Measurements from ENCODE around the gene ARHGAP22. TPM values are rescaled to one million over a fixed set of nuclear protein-coding genes. Genes with fewer than 3 reads are reported as not detected.

Gene ARHGAP22
- total and polyA plus RNA-seq, 4 donors = 0.23 to 2.3 (median 0.54) TPM

DNA sequence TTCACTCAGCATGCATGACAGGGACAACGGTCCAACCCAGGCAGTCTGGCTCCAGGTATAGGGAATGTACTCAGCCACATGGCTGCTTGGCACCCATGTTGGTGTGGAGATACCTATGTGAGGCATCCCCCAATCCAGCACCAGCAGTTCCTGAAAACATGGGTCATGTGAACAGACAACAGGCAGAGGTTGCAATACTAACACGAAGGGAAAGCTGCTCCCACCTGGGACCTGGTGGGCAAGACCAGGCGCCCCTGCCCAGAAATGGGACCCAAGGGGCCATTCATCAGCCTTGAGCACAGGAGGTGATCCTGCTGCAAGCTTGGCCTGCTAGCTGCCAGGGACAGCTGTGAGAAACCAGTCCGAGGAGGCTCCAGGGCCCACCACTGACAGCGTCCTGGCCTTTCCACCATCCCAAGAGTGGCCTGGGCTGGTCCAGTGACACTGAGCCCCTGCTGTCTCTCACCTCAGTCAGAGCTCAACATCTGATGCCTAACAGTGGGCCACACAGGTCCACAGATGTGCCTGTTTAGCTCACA is 142.3 kb downstream of the ARHGAP22 start:
- H3K9me3 ChIP-seq (ENCODE audit: control insufficient read depth in 4 of 4, low read length in 3 of 4) = no peaks in the 10 kb centered on the region
- no peak overlapping the region for H3K27ac ChIP-seq (ENCODE audit: low read depth in 1 of 2, low read length in 2 of 2)
- peaks cover 0 to 3% (median 2%) of the 10 kb centered on the region in 4 donors for H3K4me1 ChIP-seq (ENCODE audit: control insufficient read depth in 4 of 4, insufficient read depth in 4 of 4, low read length in 3 of 4)
- H3K36me3 ChIP-seq (ENCODE audit: control insufficient read depth in 4 of 4, insufficient read depth in 3 of 4, low read depth in 1 of 4, low read length in 3 of 4) = no peaks in the 10 kb centered on the region
- no peak overlapping the region for H3K9ac ChIP-seq (ENCODE audit: low read depth in 1 of 2, low read length in 2 of 2)
- WGBS = 87% methylated on average over 5 of the region's 5 CpGs
- H3K27me3 ChIP-seq (ENCODE audit: control insufficient read depth in 4 of 4, insufficient read depth in 4 of 4, low read length in 3 of 4) = peaks cover 0 to 3% (median 0%) of the 10 kb centered on the region in 4 donors
- no peak overlapping the region for H3K4me3 ChIP-seq (ENCODE audit: low read depth in 1 of 3, low read length in 3 of 3)
- DNase-seq (ENCODE audit: low spot score) = peak; percentile 28
- TF ChIP-seq, protein P1, sequence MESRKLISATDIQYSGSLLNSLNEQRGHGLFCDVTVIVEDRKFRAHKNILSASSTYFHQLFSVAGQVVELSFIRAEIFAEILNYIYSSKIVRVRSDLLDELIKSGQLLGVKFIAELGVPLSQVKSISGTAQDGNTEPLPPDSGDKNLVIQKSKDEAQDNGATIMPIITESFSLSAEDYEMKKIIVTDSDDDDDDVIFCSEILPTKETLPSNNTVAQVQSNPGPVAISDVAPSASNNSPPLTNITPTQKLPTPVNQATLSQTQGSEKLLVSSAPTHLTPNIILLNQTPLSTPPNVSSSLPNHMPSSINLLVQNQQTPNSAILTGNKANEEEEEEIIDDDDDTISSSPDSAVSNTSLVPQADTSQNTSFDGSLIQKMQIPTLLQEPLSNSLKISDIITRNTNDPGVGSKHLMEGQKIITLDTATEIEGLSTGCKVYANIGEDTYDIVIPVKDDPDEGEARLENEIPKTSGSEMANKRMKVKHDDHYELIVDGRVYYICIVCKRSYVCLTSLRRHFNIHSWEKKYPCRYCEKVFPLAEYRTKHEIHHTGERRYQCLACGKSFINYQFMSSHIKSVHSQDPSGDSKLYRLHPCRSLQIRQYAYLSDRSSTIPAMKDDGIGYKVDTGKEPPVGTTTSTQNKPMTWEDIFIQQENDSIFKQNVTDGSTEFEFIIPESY (IDR thresholded peaks at IDR 0.05) = no peak
- TF ChIP-seq NR2F2 (IDR thresholded peaks at IDR 0.05) (no peak), HNF4A (conservative IDR thresholded peaks at IDR 0.05) (no peak)

DNA sequence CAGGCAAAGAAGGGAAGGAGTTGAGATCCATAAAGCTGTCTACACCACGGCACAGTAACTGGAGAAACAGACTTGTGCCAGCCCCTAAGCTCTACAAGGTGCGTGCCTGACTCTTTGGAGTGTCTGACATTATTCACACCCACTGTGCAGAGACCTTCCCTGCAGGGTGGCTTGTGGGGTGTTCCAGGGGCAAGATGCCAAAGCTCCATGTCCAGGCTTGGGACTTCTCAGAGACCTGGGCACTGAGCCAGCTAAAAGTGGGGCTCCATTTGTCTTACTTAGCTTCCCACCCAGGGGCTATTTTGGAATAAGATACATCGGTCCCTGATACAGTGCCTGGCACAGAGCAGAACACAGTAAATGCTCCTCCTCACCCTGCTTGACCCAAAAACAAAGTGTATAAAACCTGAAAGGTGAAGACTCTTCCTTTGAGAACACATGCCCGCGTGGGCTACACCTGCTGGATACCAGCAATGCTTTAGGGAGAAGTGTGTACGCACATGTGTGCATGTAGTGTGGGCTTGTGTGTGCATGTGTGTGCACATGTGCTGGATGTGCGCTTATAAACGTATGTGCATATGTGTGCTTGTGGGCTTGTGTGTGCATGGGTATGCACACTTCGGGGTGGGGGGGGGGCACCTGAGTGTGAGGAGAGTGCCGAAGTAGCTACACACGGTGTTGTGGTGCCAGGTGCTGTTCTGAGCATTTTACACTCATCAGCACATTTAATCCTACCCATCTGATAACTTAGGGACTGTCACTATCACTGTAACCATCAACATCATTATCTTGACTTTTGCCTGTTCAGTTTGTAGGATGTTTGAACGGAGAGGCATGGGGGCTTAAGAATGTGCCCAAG is 143.0 kb downstream of the ARHGAP22 start:
- Histone ChIP-seq H3K9me3 (ENCODE audit: control insufficient read depth in 4 of 4, low read length in 3 of 4) (no peaks in the 10 kb centered on the region), H3K27ac (ENCODE audit: low read depth in 1 of 2, low read length in 2 of 2) (no peak overlapping the region), H3K9ac (ENCODE audit: low read depth in 1 of 2, low read length in 2 of 2) (no peak overlapping the region), H3K27me3 (ENCODE audit: control insufficient read depth in 4 of 4, insufficient read depth in 4 of 4, low read length in 3 of 4) (peaks cover 0 to 3% (median 0%) of the 10 kb centered on the region in 4 donors), H3K36me3 (ENCODE audit: control insufficient read depth in 4 of 4, insufficient read depth in 3 of 4, low read depth in 1 of 4, low read length in 3 of 4) (no peaks in the 10 kb centered on the region), H3K4me1 (ENCODE audit: control insufficient read depth in 4 of 4, insufficient read depth in 4 of 4, low read length in 3 of 4) (peaks cover 0 to 3% (median 2%) of the 10 kb centered on the region in 4 donors), H3K4me3 (ENCODE audit: low read depth in 1 of 3, low read length in 3 of 3) (no peak overlapping the region)
- no peak for TF ChIP-seq JUND (IDR thresholded peaks at IDR 0.05)
- no peak for TF ChIP-seq GABPA (IDR thresholded peaks at IDR 0.05 in 1 of 2, conservative IDR thresholded peaks at IDR 0.05 in 1 of 2)
- no peak for TF ChIP-seq EGR1 (IDR thresholded peaks at IDR 0.05; ENCODE audit: low read depth in 2 of 2)
- TF ChIP-seq, protein P2, sequence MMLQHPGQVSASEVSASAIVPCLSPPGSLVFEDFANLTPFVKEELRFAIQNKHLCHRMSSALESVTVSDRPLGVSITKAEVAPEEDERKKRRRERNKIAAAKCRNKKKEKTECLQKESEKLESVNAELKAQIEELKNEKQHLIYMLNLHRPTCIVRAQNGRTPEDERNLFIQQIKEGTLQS (IDR thresholded peaks at IDR 0.05) = no peak
- peak; percentile 23 for DNase-seq (ENCODE audit: low spot score)
- WGBS = 93% methylated on average over 12 of the region's 12 CpGs

GRCh38 chr10:48460182-48460581 is 144.7 kb downstream of the ARHGAP22 start:
- Histone ChIP-seq H3K4me1 (ENCODE audit: control insufficient read depth in 4 of 4, insufficient read depth in 4 of 4, low read length in 3 of 4) (peaks cover 0 to 3% (median 0%) of the 10 kb centered on the region in 4 donors), H3K27ac (ENCODE audit: low read depth in 1 of 2, low read length in 2 of 2) (no peak overlapping the region), H3K36me3 (ENCODE audit: control insufficient read depth in 4 of 4, insufficient read depth in 3 of 4, low read depth in 1 of 4, low read length in 3 of 4) (no peaks in the 10 kb centered on the region), H3K9me3 (ENCODE audit: control insufficient read depth in 4 of 4, low read length in 3 of 4) (no peaks in the 10 kb centered on the region), H3K9ac (ENCODE audit: low read depth in 1 of 2, low read length in 2 of 2) (no peak overlapping the region), H3K4me3 (ENCODE audit: low read depth in 1 of 3, low read length in 3 of 3) (no peak overlapping the region), H3K27me3 (ENCODE audit: control insufficient read depth in 4 of 4, insufficient read depth in 4 of 4, low read length in 3 of 4) (no peaks in the 10 kb centered on the region)
- DNase-seq (ENCODE audit: low spot score) = no peak
- WGBS = 95% methylated on average over 2 of the region's 2 CpGs
- TF ChIP-seq, protein P2 (IDR thresholded peaks at IDR 0.05) = no peak
- TF ChIP-seq TAF1 (conservative IDR thresholded peaks at IDR 0.05) = no peak
- TF ChIP-seq, protein P3, sequence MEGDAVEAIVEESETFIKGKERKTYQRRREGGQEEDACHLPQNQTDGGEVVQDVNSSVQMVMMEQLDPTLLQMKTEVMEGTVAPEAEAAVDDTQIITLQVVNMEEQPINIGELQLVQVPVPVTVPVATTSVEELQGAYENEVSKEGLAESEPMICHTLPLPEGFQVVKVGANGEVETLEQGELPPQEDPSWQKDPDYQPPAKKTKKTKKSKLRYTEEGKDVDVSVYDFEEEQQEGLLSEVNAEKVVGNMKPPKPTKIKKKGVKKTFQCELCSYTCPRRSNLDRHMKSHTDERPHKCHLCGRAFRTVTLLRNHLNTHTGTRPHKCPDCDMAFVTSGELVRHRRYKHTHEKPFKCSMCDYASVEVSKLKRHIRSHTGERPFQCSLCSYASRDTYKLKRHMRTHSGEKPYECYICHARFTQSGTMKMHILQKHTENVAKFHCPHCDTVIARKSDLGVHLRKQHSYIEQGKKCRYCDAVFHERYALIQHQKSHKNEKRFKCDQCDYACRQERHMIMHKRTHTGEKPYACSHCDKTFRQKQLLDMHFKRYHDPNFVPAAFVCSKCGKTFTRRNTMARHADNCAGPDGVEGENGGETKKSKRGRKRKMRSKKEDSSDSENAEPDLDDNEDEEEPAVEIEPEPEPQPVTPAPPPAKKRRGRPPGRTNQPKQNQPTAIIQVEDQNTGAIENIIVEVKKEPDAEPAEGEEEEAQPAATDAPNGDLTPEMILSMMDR (IDR thresholded peaks at IDR 0.05; ENCODE audit: low read depth, low read length, missing input control) = no peak
- TF ChIP-seq, protein P1 (IDR thresholded peaks at IDR 0.05) = no peak
- TF ChIP-seq FOXA1 (IDR thresholded peaks at IDR 0.05) = no peak
